Right ventricle myocardium superior (tissue), 1 donor: ENCODE data around the gene CDK17. TPM values are rescaled to one million over a fixed set of nuclear protein-coding genes. Genes with fewer than 3 reads are reported as not detected.

Experiments used
- ATAC-seq: fragments of 200-7000 bp; cut with Tn5 transposase; one replicate; pipeline ENCODE4 v1.9.1; 2020; ENCODE audit warnings: mild to moderate bottlenecking; ENCODE audit not compliant: poor library complexity
- DNase-seq: peaks from one replicate; pipeline ENCODE4 v3.0.0-alpha.2; 2020
- intact Hi-C: fragments of 100-400 bp; cut with DNase I; formaldehyde crosslinking; loops from one replicate; pipeline ENCODE4 v1.11.2; 2022
- total RNA-seq: library from RNA; stranded (reverse); fragmentation: NEBNext Ultra II Directional; extraction: Animal tissue kit (Norgen Biotek cat#: 25700); gene quantifications from one replicate; pipeline ENCODE4 v1.2.1, GENCODE V29; 2021
- donor health status: DM: no; HTN: yes; CAD: no; lungs with severe emphysema.

The CDK17 gene
- total RNA-seq, 1 donor from 2014 or later = 15.6 TPM

DNA sequence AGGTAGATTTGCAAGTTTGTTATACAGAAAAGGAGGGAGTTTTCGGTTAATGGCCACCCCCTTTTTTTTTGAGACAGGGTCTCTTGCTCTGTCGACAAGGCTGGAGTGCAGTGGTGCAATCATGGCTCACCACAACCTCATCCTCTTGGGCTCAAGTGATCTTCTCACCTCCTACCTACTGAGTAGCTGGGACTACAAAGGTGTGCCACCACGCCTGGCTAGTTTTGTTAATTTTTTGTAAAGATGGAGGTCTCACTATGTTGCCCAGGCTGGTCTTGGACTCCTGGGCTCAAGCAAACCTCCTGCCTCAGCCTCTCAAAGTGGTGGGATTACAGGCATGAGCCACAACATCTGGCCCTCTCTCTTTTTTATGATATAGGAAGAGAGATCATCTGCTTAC, 94.6 kb downstream of the CDK17 start:
- DNase-seq (no peak), ATAC-seq (no peak)
- intact Hi-C loops = loop anchor here (10.0 kb wide), 1 partner anchor 179 kb away; the partner anchor contains the start of gene CFAP54

DNA sequence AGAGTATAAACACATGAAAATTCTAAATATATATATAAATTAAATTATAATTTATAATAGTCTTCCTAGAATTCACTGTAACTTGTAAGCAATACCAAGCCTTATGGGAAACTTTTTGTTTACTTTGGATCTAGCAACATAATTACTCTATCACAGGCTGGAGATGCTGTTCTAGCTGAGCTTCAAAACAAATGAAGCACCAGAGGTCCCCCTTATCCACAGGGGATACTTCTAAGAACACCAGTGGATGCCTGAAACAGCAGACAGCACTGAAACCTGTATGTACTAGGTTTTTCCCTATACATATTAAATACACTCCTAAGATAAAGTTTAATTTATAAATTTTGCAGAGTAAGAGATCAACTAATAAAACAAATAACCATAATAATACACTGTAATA, 96.6 kb downstream of the CDK17 start:
- DNase-seq = no peak
- intact Hi-C loops = loop anchor here (10.0 kb wide), 1 partner anchor 181 kb away; the partner anchor contains the start of gene CFAP54
- no peak for ATAC-seq

DNA sequence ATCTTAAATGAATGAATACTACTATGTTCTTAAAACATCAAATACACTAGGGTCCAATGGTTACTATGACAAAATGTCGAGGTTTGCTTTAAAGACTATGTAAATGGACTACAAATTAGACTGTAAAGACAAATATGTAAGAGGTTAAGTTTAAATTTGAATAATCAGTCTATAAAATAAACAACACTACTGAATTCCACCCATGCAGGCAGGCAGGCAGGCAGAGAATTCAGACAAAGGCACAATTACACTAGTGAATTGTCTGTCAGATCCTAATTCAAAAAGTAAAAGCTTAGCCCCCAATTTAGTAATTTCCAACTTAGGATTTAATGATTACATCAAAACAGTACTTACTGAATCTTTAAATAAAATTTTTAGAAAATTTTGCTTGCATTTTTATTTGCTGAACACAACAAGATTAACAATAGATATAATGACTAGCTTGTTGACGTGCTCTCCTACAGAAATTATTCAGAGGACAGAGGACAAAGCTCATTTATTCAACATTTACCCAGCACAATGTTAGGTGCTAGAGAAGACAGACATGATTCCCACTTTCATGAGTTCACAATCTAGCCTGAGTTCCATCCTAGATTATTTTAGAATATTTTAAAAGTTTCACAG, 97.4 kb downstream of the CDK17 start:
- intact Hi-C loops = loop anchor here (10.0 kb wide), 1 partner anchor 182 kb away; the partner anchor contains the start of gene CFAP54
- no peak for ATAC-seq
- no peak for DNase-seq

DNA sequence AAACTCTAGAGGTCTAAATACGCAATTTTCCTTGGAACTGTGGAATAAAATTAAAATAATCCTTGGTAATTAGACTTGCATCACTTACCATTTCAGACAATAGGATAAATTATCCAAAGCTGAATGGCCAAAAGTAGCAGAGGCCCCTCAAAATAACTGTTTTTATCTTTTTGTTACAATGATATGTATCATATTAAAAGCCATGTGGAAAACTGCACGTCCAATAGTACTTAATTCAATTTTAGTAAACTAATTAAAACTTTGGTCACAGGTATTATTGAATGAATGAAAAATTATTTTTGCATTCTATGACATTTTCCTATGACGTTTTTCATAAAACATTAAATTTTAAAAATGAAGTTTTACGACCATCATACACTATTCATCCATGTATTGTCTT, 98.5 kb downstream of the CDK17 start:
- ATAC-seq = no peak
- intact Hi-C loops = loop anchor here (10.0 kb wide), 1 partner anchor 183 kb away; the partner anchor contains the start of gene CFAP54

DNA sequence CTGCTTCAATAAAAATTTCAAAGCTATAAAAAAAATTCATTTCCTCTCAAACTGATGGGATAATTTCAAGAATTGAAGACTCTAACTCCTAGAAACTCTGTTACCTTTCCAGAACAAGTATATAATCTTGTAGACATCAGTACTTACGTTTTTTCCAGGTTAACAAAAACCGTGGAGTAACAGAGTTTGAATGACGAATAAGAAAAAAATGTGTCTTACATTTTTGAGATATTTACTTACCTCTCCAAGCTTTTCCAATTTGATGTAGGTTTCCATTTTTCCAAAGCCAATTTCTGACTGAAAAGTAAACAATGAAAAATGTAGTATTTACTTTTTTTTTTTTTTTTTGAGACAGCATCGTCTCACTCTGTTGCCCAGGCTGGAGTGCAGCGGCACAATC, 100.2 kb downstream of the CDK17 start:
- intact Hi-C loops = loop anchor here (10.0 kb wide), 1 partner anchor 185 kb away; the partner anchor contains the start of gene CFAP54
- DNase-seq (no peak), ATAC-seq (no peak)

More for the DNA sequence above, 98.5 kb downstream of the CDK17 start:
- no peak for DNase-seq

DNA sequence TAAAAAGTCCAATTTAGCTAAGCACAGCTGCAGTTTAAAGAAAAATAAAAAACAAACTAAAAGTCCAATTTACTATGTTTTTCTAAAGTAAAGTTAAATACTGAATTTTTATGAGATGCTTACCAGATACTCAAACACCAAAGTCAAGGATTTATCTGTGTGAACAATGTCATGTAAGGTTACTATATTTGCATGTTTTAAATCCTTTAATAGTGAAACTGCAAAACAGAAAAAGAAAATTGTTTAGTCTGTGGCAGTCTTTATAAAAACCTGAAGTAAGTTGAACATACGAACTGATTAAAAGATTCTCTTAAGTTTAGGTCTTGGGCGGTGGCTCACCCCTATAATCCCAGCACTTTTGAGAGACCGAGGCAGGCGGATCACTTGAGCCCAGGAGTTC, 102.7 kb downstream of the CDK17 start:
- no peak for ATAC-seq
- no peak for DNase-seq
- intact Hi-C loops = no loop called here

DNA sequence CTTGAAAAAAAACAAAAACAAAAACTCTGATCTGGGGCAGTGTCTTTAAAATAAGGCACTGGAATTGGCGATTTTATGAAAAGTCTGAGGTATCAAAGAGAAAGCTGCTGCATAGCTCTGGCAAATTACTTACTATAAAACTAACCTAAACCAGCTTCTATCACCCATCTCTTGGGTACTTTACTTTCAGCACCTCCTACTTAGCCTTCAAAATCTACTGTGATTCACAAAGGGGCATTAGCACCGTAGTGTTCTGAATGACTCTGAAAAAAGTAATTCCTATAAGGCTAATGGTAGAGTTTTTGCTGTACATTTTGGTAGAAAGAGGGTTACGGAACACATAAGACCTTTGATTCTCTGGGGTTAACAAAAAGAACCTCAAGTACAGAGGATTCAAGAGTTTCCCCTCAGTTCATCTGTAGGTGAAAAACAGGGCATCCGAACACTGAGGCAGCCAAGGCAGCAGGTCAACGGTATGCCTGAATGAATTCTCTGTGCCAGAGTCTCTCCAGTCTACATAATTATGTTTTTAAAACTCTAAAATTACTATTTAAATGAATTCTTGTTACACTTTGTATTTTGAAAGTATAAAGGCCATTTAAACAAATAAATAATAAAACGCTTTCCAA, 104.6 kb downstream of the CDK17 start:
- intact Hi-C loops = no loop called here
- DNase-seq = no peak
- no peak for ATAC-seq

DNA sequence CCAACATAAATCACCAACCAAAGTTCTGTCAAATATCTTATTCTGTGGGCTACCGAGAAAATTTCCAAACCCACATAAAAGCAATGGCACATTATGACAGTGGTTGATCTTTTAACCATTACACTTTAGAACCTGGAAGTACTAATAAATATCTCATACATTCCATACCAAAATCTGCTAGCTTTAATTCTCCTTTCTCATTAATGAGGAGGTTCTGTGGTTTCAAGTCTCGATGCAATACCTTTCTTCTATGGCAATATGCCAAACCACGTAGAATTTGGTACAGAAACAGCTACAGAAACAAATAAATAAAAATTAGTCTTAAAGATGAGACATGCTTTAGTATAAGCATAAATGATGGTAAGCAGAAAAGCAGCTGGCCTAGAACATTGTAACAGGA, 105.4 kb downstream of the CDK17 start:
- DNase-seq (no peak), ATAC-seq (no peak)
- intact Hi-C loops = no loop called here

DNA sequence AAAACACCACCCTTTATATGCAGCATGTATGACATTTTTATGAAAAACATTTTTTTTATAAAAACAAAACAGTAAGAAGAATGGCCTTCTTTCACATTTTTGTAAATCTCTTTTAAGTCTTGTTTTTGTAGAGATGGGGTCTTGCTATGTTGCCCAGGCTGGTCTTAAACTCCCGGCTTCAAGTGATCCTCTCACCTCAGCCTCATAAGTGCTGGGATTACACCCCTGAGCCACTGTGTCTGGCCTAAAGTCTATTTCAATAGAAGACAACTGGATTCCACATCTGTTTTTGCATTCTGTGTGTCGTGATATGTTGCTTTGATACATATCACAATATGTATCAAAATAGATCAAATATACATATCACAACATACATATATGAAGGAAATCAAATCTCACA, 107.1 kb downstream of the CDK17 start:
- intact Hi-C loops = no loop called here
- ATAC-seq = no peak
- DNase-seq = no peak

DNA sequence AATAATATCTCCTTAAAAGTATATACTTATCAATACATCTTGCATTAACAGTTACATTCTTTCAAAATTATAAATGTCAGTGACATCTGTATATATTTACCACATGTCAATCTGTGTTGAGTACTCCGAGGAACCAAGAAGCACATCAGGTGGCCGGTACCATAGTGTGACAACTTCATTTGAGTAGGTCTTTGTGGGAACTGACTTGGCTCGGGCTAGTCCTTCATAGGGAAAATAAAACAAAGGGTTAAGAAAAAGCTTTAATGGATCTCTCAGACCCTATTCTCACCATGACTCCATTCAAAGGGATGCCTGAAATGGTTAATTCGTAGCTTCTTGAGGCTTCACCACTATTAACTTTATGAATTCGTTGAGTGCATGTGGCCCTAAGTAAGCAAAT, 111.2 kb downstream of the CDK17 start:
- intact Hi-C loops = no loop called here
- no peak for ATAC-seq
- no peak for DNase-seq

DNA sequence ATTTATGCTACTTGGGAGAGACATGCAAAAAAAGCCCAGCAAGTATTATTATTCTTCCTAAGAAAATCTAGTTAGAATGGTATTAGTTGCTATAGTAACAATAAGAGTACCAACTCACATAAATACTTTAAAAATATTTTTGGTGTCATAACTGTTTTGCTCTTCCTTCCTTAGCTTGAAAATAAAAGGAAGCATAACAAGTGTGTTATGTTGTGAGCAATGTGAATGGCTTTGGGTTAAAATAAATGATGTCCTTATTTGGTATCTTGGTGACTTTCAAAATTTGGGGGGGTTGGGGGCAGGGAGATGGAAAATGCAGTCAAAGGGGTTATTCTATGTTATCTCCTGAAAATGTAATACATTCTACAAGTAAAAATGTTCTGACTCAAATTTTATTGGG, 115.1 kb downstream of the CDK17 start:
- intact Hi-C loops = no loop called here
- ATAC-seq (no peak), DNase-seq (no peak)

DNA sequence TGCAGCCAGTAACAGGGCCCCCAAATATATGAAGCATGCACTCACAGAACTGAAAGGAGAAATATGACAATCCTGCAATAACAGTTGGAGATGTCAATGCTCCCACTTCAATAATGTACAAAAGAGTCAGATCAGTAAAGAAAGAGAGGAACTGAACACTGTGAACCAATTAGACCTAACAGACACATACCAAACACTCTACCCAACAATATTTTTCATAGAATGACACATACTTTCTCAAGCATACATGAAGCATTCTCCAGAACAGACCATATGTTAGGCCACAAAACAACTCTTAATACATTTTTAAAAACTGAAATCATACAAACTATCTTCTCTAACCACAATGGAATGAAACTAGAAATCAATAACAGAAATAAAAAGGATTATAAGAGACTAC, 125.9 kb downstream of the CDK17 start:
- intact Hi-C loops = no loop called here
- DNase-seq (no peak), ATAC-seq (no peak)

DNA sequence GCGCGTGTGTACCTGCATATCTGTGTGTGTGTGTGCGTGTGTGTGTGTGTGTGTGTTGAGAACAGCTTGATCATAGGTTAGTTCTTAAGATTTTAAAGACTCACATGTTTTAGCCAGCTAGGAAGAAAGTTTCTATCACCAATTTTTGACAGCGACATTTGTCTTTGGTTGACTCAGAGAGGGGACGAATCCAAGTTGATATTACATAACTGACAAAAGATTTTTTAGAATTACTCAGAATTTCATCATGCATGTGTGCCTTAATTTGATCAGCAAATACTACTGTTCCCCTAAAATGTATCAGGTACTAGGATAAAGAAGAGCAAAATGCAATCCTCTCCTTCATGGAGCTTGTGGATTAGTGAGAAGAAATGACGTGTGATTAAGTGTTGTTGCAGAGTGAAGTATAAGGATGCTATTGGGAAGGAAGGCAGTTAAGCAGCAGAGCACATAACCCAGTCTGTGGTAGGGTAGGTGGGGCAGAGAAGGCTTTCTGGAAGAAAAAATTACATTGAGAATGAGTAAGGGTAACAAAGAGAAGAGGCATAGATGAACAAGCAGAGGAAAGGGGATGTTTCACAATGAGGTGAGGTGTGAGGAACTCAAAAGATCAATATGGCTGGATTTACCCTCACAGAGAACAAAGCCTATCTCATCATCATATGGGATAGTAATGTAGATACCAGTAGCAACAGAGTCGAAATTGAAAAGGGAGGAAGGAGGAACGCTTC, 128.6 kb downstream of the CDK17 start:
- intact Hi-C loops = no loop called here
- no peak for DNase-seq
- ATAC-seq = no peak

DNA sequence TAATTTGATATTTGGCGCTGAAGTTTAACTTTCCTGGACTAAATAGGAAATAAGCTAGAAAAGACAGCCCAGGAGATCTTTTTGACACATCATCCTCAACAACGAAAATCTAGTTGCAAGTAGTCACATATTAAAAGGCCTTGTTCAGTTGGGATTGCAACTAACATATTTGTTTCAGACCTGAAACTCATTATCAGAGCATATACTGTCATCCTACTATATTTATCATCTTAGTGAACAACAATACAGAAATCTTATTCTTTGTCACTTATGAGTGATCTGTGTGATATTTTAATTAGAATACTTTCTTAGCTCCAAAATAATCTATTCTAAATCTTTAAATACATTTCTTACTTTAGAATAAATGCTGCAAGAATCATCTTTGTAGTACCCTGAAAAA, 134.0 kb downstream of the CDK17 start:
- no peak for DNase-seq
- intact Hi-C loops = no loop called here
- ATAC-seq = no peak

DNA sequence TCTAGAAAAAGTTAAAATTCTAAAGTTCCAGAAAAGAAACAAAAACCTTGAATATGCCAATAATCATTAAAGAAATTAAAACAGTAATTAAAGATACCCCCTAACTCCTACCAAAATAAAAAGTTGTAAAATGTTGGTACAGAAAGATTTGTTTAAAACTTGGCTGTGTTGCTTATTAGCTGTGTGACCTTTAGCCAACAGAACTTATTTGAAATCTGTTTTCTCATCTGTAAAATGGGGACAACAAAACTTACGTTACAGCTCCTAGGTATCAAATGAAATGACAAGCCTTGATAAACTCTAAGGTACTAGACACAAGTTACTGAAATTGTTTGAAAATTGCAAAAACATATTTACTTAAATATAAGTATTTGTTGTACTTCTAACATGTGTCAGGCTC, 134.4 kb downstream of the CDK17 start:
- DNase-seq = no peak
- no peak for ATAC-seq
- intact Hi-C loops = no loop called here

DNA sequence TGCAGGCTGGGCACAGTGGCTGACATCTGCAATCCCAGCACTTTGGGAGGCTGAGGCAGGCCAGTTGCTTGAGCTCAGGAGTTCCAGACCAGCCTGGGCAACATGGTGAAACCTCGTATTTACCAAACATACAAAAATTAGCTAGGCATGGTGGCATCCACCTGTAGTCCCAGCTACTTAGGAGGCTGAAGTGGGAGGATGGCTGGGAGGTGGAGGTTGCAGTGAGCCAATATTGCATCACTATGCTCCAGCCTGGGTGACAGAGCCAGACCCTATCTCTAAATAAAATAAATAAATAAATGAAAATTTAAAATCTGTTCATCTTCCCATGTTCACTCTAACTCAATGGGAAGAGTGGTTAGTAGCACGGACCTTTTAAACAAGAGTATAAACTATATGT, 134.8 kb downstream of the CDK17 start:
- intact Hi-C loops = no loop called here
- ATAC-seq (no peak), DNase-seq (no peak)

DNA sequence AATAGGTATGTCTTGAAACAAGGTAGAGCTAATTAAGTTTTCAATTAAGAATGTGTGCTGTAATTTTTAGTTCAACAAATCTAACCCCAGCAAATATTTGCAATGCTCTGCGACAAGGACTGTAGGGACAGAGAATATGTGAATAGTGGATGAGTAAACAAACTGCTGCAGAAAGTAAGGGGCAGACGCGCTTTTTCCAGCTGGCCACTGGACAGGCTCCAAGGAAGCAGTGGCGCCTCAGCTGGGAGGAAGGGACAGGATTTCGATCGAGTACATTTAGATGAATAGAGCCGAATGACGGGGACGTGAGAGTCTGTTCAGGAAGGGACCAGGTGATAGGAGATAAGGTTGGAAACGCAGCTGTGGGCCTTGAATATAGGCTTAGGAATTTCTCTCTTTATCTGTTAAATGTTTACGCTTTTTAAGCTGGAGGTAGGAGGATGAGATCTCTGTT, 136.8 kb downstream of the CDK17 start:
- DNase-seq (no peak), ATAC-seq (no peak)
- intact Hi-C loops = no loop called here

DNA sequence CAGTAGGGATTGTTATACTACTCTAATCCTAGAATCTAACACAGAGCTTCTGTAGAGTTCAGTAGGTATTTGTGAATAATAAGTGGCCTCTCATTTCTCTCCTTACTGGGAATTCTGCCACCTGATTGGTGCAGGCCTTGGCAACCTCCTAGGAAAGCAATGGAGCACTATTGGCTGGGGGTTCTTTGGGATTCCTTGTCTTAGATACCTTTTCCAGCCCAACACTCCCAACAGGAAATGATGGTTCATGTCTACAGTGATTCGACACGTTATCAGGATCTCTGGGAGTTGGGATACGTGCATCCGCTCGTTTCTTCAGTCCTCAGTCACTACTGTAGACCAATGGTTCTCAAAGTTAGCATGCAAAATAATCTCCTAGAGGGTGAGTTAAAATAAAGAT, 138.7 kb downstream of the CDK17 start:
- intact Hi-C loops = no loop called here
- no peak for DNase-seq
- ATAC-seq = no peak

DNA sequence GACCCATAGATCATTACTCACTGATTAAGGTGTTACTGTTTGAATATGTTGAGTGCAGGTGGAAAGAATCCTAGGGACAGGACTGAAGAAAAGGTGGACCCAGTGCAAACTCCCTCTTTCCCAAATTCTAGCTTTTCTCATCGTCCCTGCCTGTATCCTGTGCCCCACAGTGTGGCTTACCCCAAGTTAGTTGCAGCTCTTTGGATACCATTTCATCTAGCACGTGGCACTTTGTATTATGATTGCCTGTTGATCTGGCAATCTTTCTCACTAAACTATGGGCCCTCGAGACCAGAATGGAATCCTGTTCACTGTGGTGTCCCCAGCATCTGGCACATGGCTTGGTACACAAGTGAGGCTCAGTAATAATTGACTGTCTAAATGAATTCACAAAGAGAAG, 139.6 kb downstream of the CDK17 start:
- intact Hi-C loops = no loop called here
- DNase-seq (no peak), ATAC-seq (no peak)

DNA sequence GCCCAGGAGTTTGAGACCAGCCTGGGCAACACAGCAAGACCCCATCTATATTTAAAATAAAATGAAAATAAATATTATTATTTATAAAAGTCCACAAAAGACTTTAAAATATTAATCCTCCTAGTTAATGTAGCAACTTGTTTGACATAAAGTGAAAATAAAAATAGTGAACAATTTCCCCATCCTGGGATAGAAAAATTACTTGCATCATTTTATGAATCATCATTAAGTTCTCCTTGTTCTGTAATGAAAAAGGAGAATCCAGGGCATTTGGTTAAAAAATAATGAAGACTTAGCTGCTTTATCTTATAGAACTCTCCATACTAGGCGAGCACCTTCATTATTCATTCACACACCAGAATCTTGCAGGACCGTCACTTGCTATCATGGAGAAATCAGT, 140.0 kb downstream of the CDK17 start:
- intact Hi-C loops = no loop called here
- no peak for DNase-seq

More for the DNA sequence above, 140.0 kb downstream of the CDK17 start:
- ATAC-seq = no peak
